ENCODE results near the gene SSPN.

Gene SSPN

GRCh38 chr12:26290565-26290964 is 95.2 kb downstream of the SSPN start:
- no peak for DNase-seq

GRCh38 chr12:26292596-26292995 is 97.2 kb downstream of the SSPN start:
- no peak for DNase-seq

- no peak for DNase-seq
Observed at GRCh38 chr12:26293612-26294011, 98.2 kb downstream of the SSPN start.

- no peak for DNase-seq
Observed at GRCh38 chr12:26295001-26295400, 99.6 kb downstream of the SSPN start.

- DNase-seq, result no peak
Observed at GRCh38 chr12:26297396-26298070, 102.2 kb downstream of the SSPN start.

GRCh38 chr12:26298785-26299621 is 103.6 kb downstream of the SSPN start:
- no peak for DNase-seq

- DNase-seq, result no peak
Observed at GRCh38 chr12:26299751-26300150, 104.4 kb downstream of the SSPN start.
